Activated B cell treated with CpG ODN at 0.5 μM for 24 hours (primary cell): ENCODE data around the gene PRKAA2. TPM values are rescaled to one million over a fixed set of nuclear protein-coding genes. Genes with fewer than 3 reads are reported as not detected.

Experiments used
- ATAC-seq: fragments of 200-7000 bp; cut with Tn5 transposase; one replicate; pipeline ENCODE4 v1.10.0; 2021; ENCODE audit warnings: low read depth, mild to moderate bottlenecking, moderate library complexity
- CTCF ChIA-PET: fragments of 350-600 bp; sonication (Branson Sonifier 250); formaldehyde crosslinking; loops from one replicate; lab custom pipeline; 2021; ENCODE audit warnings: antibody characterized with exemption; lab: Charles Lee
- POLR2A ChIA-PET: fragments of 350-600 bp; sonication (Branson Sonifier 250); formaldehyde crosslinking; loops from one replicate; lab custom pipeline; 2021; ENCODE audit warnings: antibody characterized with exemption; lab: Charles Lee
- DNase-seq: peaks from one replicate; pipeline ENCODE4 v3.0.0; 2022
- H3K27ac Mint-ChIP-seq: one replicate; pipeline ENCODE4 v1.8.0; 2020; ENCODE audit warnings: mixed read lengths
- H3K27me3 Mint-ChIP-seq: one replicate; pipeline ENCODE4 v1.8.0; 2021; ENCODE audit warnings: mixed read lengths
- H3K36me3 Mint-ChIP-seq: one replicate; pipeline ENCODE4 v1.8.0; 2021; ENCODE audit warnings: low read depth, mixed read lengths
- H3K4me1 Mint-ChIP-seq: one replicate; pipeline ENCODE4 v1.8.0; 2021; ENCODE audit warnings: mixed read lengths
- H3K4me3 Mint-ChIP-seq: one replicate; pipeline ENCODE4 v1.8.0; 2020; ENCODE audit warnings: mild to moderate bottlenecking, mixed read lengths
- H3K9me3 Mint-ChIP-seq: one replicate; pipeline ENCODE4 v1.8.0; 2020; ENCODE audit warnings: mixed read lengths
- CTCF ChIP-seq: fragments of 200-600 bp; IDR thresholded peaks from one replicate; pipeline ENCODE4 v1.8.0; 2022; ENCODE audit warnings: antibody characterized with exemption, mild to moderate bottlenecking
- intact Hi-C: fragments of 100-400 bp; cut with micrococcal nuclease; formaldehyde crosslinking; loops from one replicate; pipeline ENCODE4 v1.15.1; 2024
- total RNA-seq: library from RNA; stranded (reverse); gene quantifications from 2 replicates; pipeline ENCODE4 v1.2.3, GENCODE V29; 2022

The PRKAA2 gene
- total RNA-seq, 1 donor from 2014 or later: not detected

- ChIA-PET CTCF (no interaction called here), POLR2A (no interaction called here)
- H3K9me3 Mint-ChIP-seq: no peaks in the 10 kb centered on the region
- peaks cover 46% of the 10 kb centered on the region for H3K27me3 Mint-ChIP-seq
- H3K36me3 Mint-ChIP-seq: no peaks in the 10 kb centered on the region
- DNase-seq (no peak), ATAC-seq (no peak)
- peak overlapping the region; percentile 49 for H3K4me3 Mint-ChIP-seq
- no peak overlapping the region for H3K27ac Mint-ChIP-seq
- intact Hi-C loops: loop anchor here (5.0 kb wide), 1 partner anchor 1358 kb away; no protein-coding TSS in a partner anchor
- peaks cover 20% of the 10 kb centered on the region for H3K4me1 Mint-ChIP-seq
- no peak for TF ChIP-seq CTCF
These were observed 677 bp downstream of the PRKAA2 start for GRCh38 chr1:56645677-56646305.

DNA sequence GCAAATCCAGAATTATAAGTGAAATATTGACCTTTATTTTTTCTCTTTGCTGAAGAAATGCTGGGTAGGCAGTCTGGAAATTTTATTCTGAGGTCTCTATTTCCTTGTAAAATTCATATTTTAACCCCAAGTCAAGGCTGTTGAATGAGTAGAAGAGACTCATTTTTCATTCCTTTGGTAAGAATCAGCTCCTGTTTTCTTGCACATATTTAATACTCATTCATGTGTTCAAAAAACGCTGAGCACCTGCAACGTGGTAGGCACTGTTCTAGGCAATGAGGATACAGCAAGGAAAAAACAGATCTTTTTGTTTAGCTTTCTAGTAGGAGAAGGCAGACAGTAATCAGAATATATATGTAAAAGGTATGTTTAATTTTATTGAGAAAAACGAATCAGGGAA is 1.5 kb downstream of the PRKAA2 start:
- Mint-ChIP-seq H3K4me1 (peaks cover 20% of the 10 kb centered on the region), H3K27me3 (peaks cover 43% of the 10 kb centered on the region), H3K27ac (no peak overlapping the region), H3K9me3 (no peaks in the 10 kb centered on the region), H3K4me3 (no peak overlapping the region), H3K36me3 (no peaks in the 10 kb centered on the region)
- no peak for TF ChIP-seq CTCF
- DNase-seq (no peak), ATAC-seq (no peak)
- ChIA-PET POLR2A (no interaction called here), CTCF (no interaction called here)
- intact Hi-C loops: loop anchor here (5.0 kb wide), 1 partner anchor 1359 kb away; no protein-coding TSS in a partner anchor

DNA sequence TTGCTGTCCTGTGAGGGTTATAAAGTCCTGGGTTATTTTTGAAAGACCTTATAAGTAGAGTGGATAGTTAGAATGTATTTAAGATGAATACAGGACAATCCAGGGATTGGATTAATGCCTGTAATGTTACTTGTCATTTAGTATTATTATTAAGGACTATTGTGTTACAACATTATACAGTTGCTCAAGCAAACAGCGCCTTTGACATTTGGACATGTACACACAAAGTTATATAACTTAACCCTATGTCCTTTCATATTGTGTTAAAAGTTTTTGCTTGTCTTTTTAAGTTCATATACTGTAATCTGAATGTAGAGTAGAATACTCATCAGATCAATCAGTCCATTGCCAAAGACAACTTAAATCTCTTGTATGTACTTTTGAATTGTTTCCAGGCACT is 2.0 kb downstream of the PRKAA2 start:
- H3K27ac Mint-ChIP-seq: no peak overlapping the region
- no peak overlapping the region for H3K4me3 Mint-ChIP-seq
- H3K36me3 Mint-ChIP-seq: no peaks in the 10 kb centered on the region
- DNase-seq (no peak), ATAC-seq (no peak)
- CTCF ChIA-PET: no interaction called here
- POLR2A ChIA-PET: no interaction called here
- no peaks in the 10 kb centered on the region for H3K9me3 Mint-ChIP-seq
- peaks cover 43% of the 10 kb centered on the region for H3K27me3 Mint-ChIP-seq
- peaks cover 20% of the 10 kb centered on the region for H3K4me1 Mint-ChIP-seq
- no peak for TF ChIP-seq CTCF
- intact Hi-C loops: loop anchor here (5.0 kb wide), 1 partner anchor 1360 kb away; no protein-coding TSS in a partner anchor

DNA sequence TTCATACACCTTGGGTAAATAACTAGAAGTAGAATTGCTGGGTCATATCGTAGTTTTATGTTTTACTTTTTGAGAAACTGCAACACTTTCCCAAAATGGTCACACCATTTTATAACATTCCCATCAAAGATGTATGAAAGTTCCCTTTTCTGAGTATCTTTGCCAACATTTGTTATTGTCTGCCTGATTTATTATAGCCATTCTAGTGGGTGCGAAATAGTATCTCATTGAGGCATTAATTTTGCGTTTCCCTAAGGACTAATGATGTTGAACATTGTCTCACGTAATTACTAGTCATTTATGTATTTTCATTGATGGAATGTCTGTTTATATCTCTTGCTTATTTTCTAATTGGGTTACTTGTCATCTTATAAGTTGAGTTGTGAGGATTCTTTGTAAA is 3.4 kb downstream of the PRKAA2 start:
- H3K4me3 Mint-ChIP-seq: no peak overlapping the region
- CTCF ChIA-PET: no interaction called here
- intact Hi-C loops: loop anchor here (5.0 kb wide), 1 partner anchor 1361 kb away; no protein-coding TSS in a partner anchor
- no peaks in the 10 kb centered on the region for H3K9me3 Mint-ChIP-seq
- H3K36me3 Mint-ChIP-seq: no peaks in the 10 kb centered on the region
- no peak for TF ChIP-seq CTCF
- ATAC-seq: no peak
- H3K27ac Mint-ChIP-seq: no peak overlapping the region
- peaks cover 42% of the 10 kb centered on the region for H3K27me3 Mint-ChIP-seq
- POLR2A ChIA-PET: no interaction called here
- peaks cover 20% of the 10 kb centered on the region for H3K4me1 Mint-ChIP-seq
- no peak for DNase-seq

GRCh38 chr1:56654126-56654923 is 9.2 kb downstream of the PRKAA2 start:
- intact Hi-C loops: no loop called here
- no peak for ATAC-seq
- H3K36me3 Mint-ChIP-seq: no peaks in the 10 kb centered on the region
- H3K4me3 Mint-ChIP-seq: no peak overlapping the region
- H3K27me3 Mint-ChIP-seq: peaks cover 13% of the 10 kb centered on the region
- no peak for TF ChIP-seq CTCF
- ChIA-PET POLR2A (no interaction called here), CTCF (no interaction called here)
- H3K4me1 Mint-ChIP-seq: no peaks in the 10 kb centered on the region
- H3K27ac Mint-ChIP-seq: no peak overlapping the region
- DNase-seq: no peak
- peaks cover 13% of the 10 kb centered on the region for H3K9me3 Mint-ChIP-seq
